Activated gamma-delta T cell (primary cell): Measurements from ENCODE around the gene ETFA.
A peak's percentile ranks its signal among the peaks of the same experiment; 100 is the strongest.

Experiments
- DNase-seq: peaks from one replicate; lab custom pipeline; 2025; lab: John Stamatoyannopoulos, UW

The ETFA gene

DNA sequence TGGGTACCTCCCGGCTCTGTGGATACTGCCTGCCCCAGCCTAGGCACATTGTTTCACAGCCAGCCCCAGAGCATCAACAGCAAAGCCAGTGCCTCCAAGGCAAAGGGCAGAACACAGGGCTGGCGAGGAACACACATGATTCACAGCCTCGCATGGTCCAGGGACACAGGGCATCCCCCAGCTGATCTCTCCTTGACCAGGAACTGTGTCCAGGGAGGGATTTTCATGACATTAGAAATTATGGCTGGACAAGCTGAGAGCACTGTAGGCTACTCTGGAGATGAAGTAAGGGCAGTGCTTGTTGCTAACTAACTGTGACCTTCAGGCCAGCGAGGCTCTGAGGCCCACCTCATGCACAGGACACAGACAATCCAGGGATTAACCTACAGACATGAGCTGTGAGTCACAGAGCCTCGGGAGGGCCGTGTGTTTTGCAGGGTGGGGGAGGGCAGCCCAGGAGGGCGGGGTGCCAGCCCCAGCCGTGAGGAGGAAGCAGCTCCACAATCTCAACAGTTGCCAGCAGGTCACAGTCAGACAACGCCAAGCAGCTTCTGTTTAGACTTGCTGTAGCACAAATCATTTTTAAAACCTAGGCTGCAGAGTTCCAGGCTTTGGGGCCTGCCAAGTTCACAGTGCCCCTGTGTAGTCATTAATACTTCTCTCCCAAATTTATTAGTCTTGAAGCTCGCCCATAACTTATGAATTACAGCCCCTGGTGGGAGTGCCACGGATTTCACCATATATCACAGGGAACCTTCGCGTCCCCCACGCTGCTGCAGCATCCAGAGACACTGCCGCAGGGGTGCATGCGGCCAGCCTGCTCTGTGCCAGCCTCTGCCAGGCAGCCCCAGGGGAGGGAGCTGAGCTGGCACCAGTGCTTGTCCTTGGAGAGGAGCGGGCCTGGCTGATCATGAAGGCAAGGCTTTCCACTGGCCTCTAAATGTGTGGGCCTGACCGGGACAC lies 114.7 kb downstream of the ETFA start:
- no peak for DNase-seq

DNA sequence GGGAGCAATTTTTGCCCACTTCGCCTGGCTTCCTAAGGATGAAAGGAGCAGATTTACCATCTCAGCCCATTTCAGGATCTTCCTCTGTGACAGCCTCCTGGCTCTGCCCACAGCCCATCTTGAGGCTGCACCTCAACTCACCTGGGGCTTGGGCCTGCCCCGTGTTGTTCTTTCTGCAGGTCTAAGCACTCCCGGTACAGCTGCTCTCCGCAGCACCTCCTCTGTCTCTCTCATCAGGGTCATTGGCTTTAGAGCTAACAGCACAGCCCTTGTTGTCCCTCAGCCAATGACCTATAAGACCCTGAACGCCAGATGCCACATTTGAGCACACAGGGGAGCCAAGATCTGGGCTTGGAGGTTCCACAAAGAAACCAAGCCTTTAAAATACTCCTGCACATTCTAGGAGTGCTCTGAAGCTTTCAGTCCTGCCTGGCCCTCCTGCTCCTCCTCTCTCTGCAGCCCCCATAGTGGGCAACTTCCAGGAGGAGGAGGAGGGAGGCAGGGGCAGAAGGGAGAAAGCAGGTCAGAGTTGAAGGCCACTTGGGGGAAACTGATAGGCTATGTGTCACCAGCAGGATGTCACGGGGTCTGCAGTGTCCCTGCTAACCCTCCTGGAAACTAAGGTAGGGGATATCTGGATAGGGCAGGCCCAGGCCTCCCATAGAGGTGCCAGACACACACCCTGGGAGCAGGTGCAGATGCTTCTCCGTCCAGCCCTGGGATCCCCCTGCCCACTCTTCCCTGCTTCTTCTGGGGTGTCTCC lies 115.6 kb downstream of the ETFA start:
- DNase-seq = no peak

DNA sequence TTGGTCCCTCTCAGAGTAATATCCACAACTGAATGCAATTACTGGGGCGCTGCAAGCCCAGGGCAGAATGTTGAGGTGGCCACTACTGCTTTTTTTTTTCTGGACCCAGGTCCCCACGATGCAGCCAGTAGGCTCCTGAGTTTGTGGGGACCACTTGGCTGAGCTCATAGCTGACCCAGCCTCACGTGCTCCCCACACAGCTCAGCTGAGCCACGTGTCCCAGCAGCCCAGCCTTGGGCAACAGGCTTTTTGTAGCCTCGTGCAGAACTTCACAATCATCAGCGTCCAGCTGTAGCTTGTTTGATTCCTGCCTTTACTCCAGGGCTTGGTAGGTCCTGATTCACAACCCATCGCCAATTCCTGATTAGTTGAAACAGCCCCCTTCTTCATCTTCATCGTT lies 117.3 kb downstream of the ETFA start:
- DNase-seq = no peak

DNA sequence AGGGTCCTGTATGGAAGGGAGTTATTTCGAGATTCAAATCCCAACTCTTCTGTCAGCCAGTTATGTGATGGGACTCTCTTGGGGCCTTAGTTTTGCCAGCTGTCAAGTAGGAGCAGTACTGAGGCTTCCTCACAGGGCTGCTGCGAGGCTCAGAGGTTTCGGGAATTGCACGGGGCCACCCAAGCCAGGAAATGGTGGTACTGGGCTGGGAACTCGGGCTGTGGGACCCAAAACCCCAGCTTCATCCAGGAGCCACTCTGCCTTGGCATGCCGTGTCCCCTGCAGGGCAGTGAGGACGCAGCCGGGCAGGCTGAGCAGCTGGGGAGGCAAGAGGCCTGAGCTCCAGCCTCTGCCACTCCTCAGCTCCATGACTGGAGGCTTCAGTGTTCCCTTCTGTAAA lies 118.6 kb downstream of the ETFA start:
- no peak for DNase-seq

DNA sequence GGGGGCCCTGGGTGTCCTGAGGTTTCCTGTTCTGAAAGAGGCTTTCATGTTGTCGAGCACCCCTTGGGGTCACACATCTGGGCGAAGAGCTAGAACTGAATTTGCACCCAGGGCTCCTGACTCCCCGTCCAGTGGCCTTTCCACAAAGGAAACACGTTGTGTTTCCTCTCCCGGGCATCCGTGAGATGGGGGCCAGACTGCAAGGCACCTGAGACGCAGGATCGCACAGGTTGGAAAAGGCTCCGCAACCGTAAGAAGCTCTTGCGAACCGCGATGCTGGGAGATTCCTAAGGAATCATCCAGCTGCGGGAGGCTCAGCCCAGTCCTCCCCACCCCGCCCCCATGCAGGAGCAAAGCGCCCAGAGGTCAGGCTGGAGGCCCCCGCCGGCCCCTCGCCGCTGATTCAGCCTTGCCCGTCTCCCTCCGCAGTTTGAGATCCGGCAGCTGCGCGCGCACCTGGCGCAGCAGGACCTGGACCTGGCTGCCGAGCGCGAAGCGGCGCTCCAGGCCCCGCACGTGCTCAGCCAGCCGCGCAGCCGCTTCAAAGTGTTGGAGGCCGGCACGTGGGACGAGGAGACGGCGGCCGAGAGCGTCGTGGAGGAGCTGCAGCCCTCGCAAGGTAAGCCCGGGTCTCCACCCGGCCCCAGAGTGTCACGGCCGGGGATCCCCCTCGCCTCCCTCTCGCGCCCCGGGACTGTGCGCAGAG lies 119.6 kb downstream of the ETFA start:
- no peak for DNase-seq

DNA sequence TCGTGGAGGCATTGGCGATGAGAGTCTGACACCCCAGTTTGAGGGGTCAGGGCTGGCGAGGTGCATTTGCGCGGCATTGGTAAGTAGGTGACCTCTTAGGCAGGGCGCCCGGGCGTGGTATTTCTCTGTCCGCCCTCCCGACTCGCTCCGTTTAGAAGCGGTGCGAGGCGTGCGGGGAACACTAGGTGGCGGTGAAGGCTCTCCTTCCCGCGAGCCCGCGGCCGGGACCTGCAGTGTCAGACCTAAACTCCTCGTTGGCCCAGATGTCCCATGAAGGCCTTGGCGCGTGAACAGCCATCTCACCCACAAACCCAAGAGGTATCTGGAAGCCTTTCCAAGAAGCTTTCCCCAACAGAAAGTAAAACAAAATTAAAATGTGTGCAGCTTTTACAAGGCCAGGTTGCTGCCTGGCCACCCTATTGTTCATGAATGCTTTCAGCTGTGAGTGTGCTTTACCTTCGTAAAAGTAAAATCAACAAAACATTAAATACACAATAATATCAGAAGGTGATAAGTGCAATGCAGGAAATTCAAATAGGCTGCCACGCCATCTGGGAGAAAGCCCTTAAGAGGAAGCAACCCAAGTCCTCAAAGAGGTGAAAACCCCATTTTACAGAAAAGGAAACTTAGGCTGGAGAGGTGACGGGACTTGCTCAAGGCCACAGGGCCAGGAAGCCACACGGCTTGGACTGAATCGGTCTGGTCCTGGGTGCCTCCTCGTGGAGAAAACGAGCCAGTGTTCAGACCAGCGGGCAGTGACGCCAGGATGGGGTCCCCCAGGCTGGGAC lies 120.3 kb downstream of the ETFA start:
- DNase-seq = peak; percentile 26

DNA sequence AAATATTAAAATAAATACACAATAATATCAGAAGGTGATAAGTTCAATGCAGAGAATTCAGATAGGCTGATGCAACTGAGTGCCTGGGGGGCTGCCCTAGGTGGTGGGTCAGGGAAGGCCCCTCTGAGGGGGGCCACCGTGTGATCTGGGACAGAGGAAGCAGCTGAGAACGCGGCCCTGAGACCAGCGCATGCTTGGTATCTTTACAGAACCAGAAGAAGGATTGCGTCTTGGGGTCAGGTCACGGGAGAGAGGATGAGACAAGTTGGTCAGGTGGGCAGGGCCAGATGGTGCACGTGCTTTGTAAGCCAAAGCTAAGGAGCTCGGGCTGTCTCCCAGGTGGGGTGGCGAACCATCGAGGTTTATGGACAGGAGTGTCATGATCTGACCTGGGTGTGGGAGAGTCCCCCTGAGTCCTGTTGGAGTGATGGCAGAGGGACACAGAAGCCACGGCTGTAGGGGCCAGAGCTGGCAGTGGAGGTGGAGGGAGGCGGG lies 121.2 kb downstream of the ETFA start:
- DNase-seq = no peak

DNA sequence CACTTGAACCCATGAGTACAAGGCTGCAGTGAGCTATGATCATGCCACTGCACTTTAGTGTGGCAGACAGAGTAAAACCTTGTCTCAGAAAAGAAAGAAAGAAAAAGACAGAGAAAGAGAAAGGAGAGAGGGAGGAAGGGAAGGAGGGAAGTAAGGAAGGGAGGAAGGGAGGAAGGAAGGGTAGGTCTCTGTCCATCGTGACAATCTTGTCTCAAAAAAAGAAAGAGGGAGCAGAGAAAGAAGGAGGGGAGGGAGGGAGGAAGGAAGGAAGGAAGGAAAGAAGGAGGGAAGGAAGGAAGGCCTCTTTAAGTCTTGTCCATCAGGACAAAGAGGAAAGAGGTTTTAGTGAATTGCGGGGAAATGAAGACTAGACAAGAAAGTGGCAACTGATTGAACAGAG lies 122.2 kb downstream of the ETFA start:
- DNase-seq = no peak

DNA sequence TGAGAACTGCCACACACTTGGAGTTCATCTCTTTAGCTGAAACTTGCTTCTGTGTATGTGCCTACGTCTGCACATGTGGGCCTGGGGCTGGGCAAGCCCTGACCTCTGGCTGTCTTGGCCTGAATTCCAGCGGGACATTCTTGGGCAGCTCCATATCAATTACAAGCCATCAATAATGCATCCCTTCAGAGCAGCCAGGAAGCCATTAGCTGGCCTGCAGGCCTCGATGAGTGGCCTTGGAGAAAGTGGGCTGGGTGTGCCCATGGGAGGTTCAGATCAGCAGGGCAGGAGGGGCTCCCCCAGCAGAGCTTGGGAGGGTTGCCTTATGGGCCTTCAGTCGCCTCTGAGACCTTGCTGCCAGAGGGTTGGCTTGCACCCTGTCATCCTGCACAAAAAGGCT lies 124.1 kb downstream of the ETFA start:
- no peak for DNase-seq

DNA sequence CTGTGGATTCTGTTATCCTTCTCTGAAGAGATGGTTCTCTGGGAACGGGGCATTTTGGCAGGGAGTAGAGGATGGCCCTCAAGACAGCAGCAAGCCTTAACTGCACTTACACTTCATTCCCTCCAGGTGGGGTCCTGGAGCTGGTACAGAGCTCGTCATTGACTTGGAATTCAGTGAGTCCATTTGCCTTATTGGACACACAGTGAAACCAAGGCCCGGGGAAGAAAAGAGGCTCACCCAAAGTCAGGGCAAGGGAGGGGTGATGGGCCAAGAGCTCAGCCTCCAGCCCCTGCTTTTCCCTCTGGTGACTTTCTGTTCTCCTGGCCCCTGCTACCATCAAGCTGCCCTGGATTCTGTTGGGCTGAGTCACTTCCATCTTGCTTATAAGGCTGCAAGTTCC lies 125.6 kb downstream of the ETFA start:
- no peak for DNase-seq

DNA sequence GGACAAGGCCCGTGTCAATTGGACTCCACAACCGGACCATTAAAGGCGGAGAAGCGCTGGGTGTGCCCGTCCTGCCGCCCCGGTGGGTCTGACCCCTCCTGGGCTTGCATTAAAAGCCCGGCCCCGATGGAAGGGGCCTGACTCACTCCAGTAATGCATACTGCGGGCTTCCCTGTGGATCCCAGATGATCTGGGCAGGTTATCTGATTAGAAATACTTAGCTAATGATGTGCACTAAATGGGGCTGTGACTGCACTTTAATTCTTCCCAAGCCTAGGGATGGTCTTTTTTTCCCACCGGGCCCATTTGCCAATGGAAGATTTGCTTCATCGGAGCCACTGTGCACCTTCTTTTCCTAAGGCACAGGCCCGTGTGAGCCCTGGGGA lies 126.6 kb downstream of the ETFA start:
- DNase-seq = no peak

DNA sequence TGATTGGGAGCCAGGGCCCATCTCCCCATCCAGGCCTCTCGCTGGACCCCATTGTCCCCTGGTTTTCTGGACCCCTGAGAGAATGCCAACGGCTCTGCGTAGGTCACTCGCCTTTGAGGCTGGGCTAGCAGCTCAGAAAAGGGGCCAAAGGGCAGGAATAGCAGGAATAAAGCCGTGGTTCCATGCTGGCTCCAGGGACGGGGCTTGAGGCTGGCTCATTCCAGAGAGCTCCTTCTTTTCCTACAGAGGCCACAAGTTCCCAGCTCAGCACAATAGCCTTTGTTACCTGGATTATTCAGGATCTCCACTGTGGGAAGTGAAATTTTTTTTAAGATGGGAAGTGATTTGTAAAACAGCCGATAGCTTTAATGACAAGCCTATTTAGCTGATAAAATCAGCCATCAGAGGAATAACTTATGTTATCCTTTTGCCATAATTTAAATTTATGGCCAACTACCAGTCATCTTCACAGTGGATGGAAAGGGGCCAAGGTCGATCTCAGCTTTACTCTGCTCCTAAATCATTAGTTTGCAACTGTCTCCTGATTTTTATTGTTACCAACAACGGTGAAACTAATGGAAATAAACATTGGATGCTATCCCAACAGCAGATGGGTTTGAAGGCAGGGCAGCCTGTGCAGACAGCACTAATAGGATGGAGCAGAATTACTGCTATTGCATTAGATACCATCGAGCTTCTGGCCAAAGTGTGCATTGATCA lies 127.2 kb downstream of the ETFA start:
- DNase-seq = no peak

DNA sequence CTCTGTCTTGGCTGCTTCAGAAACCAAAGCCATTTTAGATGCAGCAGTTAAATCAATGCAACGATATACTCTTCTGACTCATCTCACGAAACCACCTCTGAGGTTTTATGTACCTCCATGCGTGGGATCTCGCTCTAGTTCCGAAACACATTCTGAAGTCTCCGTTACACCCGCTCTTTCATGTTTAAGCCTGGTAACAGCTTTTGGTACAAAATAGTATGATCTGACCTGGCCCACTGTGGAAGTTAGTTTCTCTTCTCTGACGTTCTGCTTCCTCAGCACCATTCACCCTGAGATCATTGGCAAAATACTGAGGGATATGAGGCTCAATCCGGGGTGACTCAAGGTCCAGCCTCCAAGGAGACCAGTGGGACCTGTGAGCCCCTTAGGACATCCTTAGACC lies 129.6 kb downstream of the ETFA start:
- DNase-seq = no peak

DNA sequence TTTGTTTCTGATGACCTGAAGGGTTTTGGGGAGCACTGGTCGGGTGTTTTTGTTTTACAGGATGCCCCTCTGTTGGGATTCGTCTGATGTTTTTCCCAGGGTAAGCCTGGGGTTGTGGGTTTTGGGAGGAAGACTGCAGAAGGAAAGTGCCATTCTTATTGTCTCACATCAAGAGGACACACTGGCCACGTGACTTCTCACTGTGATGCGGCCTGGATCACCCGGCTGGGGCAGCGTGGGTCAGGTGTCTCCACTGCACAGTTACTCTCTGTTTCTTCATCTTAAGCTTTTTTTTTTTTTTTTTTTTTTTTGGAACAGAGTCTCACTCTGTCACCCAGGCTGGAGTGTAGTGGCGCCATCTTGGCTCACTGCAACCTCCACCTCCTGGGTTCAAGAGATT lies 130.9 kb downstream of the ETFA start:
- no peak for DNase-seq

DNA sequence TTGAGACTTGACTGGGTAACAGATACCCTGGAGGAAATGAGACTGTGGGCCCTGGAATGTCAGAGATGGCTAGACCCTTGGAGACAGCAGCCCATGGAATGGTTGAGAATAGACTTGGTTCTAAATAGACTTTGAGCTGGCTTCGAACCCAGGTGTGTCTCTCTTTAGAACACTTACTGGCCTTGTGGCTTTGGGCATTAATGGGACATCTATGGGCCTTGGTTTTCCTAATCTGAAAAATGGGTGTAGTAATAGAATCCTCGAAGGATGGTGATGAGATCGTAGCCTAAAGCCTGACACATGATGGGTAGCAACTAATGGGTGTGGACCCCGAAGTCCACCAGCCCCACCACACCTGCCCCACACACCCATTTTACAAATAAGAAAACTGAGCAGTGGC lies 132.2 kb downstream of the ETFA start:
- no peak for DNase-seq

DNA sequence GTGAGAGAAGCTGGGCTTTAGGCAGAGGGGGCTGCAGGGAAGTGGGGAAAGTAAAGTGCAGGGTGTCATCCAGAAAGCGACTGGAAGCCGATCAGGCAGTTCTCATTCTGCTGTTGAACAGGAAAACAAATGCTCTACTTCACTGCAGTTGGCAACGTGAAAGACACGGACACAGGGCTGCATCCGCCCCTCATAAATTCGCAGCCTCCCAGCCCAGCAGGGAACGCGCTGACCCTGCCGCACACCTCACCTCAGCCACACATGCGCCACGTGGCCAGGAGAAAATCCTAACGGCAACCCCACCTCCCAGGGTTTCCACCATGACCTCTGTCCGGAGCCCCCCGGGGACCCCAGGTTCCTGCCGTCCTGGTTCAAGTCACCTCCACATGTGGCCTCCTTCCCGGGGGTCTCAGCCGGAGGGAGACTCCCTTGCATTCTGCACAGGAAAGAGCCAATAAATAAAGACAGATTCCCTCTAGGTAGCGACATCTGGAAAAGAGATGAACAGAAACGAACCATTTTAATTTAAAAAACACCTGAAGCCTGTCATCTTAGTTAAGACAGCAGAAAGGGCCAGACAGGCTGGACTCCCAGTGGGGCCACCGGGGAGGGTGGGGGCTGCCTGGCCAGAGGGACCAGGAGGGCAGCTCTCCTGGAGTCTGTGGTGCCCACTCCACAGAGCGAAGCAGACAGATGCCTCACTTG lies 132.8 kb downstream of the ETFA start:
- DNase-seq = no peak

DNA sequence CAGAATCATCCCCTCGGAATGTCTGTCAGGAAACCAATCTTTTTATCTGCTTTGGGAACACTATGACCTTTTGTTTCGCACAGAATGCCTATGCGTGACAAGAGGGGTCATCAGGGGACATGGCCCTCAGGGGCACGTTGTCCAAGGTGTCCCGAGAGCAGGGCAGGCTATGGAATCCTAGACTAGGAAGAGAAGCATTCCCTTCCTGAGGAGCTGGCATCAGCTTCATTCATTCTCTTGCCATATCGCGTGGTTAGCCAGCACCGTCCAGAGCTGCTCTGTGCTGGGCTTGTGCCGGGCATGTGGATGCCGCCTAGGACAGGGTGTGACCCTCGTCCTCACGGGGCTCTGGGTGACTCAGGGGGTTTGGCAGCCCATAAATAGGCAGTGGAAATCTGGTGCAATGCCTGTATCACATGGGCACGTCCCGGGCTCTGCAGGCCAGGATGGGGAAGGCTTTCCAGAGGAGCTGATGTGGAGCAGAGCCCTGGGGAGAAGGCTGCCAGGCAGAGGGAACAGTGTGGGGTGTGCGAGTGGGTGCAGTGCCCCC lies 133.7 kb downstream of the ETFA start:
- no peak for DNase-seq

DNA sequence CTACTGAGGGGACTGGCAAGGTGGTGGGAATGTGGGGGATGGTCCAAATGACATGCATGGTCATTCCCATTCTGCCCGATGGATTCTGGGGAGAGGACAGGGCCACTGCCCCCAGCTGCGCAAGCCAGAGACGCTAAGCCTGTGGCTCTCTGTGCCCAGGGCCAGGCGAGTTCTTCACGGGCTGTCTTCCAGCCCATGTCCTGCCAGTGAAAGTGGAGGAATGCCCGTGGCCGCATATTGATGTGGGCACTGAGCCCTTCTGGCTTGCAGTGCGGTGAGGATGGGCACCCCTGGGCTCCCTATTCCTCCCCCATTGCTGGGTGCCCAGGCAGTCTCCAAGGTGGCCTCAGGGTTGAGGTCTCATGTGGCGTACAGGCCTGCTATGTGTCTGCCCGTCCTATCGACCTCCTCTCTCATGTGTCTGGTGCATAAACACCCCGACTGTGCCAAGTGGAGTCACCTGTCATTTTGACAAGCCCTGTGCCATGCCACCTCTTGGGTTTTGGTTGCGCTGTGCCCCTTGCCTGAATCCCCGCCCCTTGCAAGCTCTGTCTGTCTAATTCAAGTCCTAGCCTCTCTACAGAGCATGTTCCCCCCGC lies 134.7 kb downstream of the ETFA start:
- no peak for DNase-seq

DNA sequence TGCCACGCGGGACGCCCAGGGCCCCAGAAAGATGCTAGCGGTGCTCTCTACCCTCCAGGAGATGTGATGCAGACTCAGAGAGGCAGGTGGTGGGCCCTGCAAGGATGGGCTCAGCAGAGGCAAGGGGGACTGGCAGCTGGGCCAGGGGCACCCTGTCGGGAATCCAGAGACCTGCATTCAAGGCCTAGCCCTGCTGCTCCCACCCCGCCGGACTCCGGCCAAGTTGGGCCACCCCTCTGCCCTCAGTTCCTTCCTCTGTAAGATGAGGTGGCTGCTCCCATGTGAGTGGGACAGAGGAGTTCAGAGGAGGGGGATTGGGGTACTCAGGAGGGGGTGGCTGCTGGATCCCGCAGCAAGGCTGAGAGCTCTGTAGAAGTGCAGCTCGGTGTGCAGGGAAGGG lies 135.2 kb downstream of the ETFA start:
- DNase-seq = no peak

DNA sequence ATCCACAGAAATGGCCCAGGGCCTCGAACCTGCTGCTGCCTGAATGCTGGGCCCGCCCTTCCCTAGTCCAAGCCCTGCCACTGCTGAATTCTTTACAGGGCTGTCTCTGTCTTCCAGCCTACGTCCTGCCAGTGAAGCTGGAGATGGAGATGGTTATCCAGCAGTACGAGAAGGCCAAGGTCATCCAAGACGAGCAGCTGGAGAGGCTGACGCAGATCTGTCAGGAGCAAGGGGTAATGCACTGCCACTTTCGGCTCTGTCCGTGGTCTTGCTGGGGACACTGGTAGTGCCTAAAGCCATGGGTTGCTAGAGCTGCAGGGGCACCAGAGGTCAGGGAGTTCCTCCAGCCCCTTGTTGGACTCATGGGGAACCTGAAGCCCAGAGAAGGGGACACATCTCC lies 135.8 kb downstream of the ETFA start:
- no peak for DNase-seq
